ENCODE results near the gene LRRTM3.

LRRTM3 gene

GRCh38 chr10:66982053-66982420 is 56.2 kb downstream of the LRRTM3 start:
- H3K4me1 ChIP-seq (ENCODE audit: control insufficient read depth, insufficient read depth, low read length), result no peaks in the 10 kb centered on the region
- H3K36me3 ChIP-seq (ENCODE audit: control insufficient read depth in 2 of 2, insufficient read depth in 2 of 2, low read length in 2 of 2), result no peaks in the 10 kb centered on the region
- H3K27me3 ChIP-seq (ENCODE audit: control insufficient read depth in 1 of 2, insufficient read depth in 2 of 2, low read length in 2 of 2), result no peaks in the 10 kb centered on the region
- no peak overlapping the region for H3K4me3 ChIP-seq (ENCODE audit: low read length in 2 of 2)
- H3K27ac ChIP-seq (ENCODE audit: low read length), result no peak overlapping the region
- no peaks in the 10 kb centered on the region for H3K9me3 ChIP-seq (ENCODE audit: control insufficient read depth in 2 of 2, low read length in 2 of 2)
- H3K9ac ChIP-seq (ENCODE audit: low read length in 2 of 2), result no peak overlapping the region

GRCh38 chr10:66982792-66983474 is 57.1 kb downstream of the LRRTM3 start:
- no peak overlapping the region for H3K4me3 ChIP-seq (ENCODE audit: low read length in 2 of 2)
- H3K9me3 ChIP-seq (ENCODE audit: control insufficient read depth in 2 of 2, low read length in 2 of 2), result no peaks in the 10 kb centered on the region
- no peaks in the 10 kb centered on the region for H3K4me1 ChIP-seq (ENCODE audit: control insufficient read depth, insufficient read depth, low read length)
- H3K36me3 ChIP-seq (ENCODE audit: control insufficient read depth in 2 of 2, insufficient read depth in 2 of 2, low read length in 2 of 2), result no peaks in the 10 kb centered on the region
- H3K27me3 ChIP-seq (ENCODE audit: control insufficient read depth in 1 of 2, insufficient read depth in 2 of 2, low read length in 2 of 2), result no peaks in the 10 kb centered on the region
- H3K9ac ChIP-seq (ENCODE audit: low read length in 2 of 2), result no peak overlapping the region
- H3K27ac ChIP-seq (ENCODE audit: low read length), result no peak overlapping the region

GRCh38 chr10:66983475-66983818 is 57.6 kb downstream of the LRRTM3 start:
- Histone ChIP-seq H3K4me3 (ENCODE audit: low read length in 2 of 2) (no peak overlapping the region), H3K9me3 (ENCODE audit: control insufficient read depth in 2 of 2, low read length in 2 of 2) (no peaks in the 10 kb centered on the region), H3K27ac (ENCODE audit: low read length) (no peak overlapping the region), H3K4me1 (ENCODE audit: control insufficient read depth, insufficient read depth, low read length) (no peaks in the 10 kb centered on the region), H3K36me3 (ENCODE audit: control insufficient read depth in 2 of 2, insufficient read depth in 2 of 2, low read length in 2 of 2) (no peaks in the 10 kb centered on the region), H3K9ac (ENCODE audit: low read length in 2 of 2) (no peak overlapping the region), H3K27me3 (ENCODE audit: control insufficient read depth in 1 of 2, insufficient read depth in 2 of 2, low read length in 2 of 2) (no peaks in the 10 kb centered on the region)

GRCh38 chr10:66990143-66990830 is 64.5 kb downstream of the LRRTM3 start:
- Histone ChIP-seq H3K36me3 (ENCODE audit: control insufficient read depth in 2 of 2, insufficient read depth in 2 of 2, low read length in 2 of 2) (no peaks in the 10 kb centered on the region), H3K9ac (ENCODE audit: low read length in 2 of 2) (no peak overlapping the region), H3K4me3 (ENCODE audit: low read length in 2 of 2) (no peak overlapping the region), H3K27me3 (ENCODE audit: control insufficient read depth in 1 of 2, insufficient read depth in 2 of 2, low read length in 2 of 2) (no peaks in the 10 kb centered on the region), H3K27ac (ENCODE audit: low read length) (no peak overlapping the region), H3K4me1 (ENCODE audit: control insufficient read depth, insufficient read depth, low read length) (no peaks in the 10 kb centered on the region), H3K9me3 (ENCODE audit: control insufficient read depth in 2 of 2, low read length in 2 of 2) (no peaks in the 10 kb centered on the region)

DNA sequence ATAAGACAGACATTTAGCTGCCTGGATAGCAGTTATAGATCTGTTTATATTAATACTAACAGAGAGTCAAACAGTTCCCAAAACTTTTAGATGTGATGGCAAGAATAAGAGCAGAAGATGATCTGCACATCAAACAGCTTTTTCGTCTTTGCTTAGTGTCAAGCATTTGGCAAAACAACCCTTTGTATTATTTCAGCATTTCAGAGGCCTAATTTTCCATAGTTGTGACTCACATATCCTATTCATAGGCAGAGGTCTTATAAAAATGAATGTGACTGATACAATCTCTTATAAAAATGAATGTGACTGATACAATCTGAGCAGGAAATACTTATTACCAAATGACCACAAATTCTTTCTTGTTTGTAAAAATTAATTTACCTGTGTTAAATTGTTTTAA is 71.2 kb downstream of the LRRTM3 start:
- Histone ChIP-seq H3K9me3 (ENCODE audit: control insufficient read depth in 2 of 2, low read length in 2 of 2) (no peaks in the 10 kb centered on the region), H3K36me3 (ENCODE audit: control insufficient read depth in 2 of 2, insufficient read depth in 2 of 2, low read length in 2 of 2) (no peaks in the 10 kb centered on the region), H3K4me3 (ENCODE audit: low read length in 2 of 2) (no peak overlapping the region), H3K4me1 (ENCODE audit: control insufficient read depth, insufficient read depth, low read length) (no peaks in the 10 kb centered on the region), H3K27ac (ENCODE audit: low read length) (no peak overlapping the region), H3K9ac (ENCODE audit: low read length in 2 of 2) (no peak overlapping the region), H3K27me3 (ENCODE audit: control insufficient read depth in 1 of 2, insufficient read depth in 2 of 2, low read length in 2 of 2) (no peaks in the 10 kb centered on the region)

DNA sequence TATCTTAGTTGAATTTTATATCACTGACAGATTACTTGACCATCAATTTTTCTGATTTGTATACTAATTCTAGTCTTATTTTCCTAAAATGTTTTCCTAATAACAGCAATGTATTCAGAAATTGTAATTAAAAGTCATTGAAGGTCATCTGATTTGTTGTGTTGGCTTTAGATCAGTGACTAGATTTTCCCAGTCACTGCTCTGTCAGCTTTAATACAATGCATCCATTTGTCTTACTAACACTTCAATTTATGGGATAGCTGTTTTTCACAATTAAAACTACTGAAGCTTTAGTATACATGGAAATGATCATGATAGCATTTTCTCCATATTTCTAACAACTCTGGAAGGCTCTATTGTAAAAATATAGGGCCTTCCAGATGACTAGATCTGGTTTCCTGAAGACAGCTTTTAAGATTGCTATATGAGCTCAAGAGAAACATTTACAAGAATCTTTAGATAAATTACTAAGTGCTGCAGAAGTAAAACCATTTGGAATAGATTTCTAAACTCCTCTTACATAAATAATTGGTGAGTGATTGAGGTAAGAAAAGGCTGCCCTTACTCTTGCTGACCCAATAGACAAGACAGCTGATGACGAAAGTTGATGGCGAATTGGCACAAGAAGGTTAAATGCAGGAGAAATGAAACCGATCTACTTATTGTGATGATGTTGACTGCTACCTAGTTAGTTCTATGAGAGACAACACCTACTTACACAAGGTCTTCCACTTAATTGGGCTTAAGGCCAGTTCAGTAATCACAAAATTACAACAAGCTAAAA is 74.1 kb downstream of the LRRTM3 start:
- no peak overlapping the region for H3K27ac ChIP-seq (ENCODE audit: low read length)
- H3K9me3 ChIP-seq (ENCODE audit: control insufficient read depth in 2 of 2, low read length in 2 of 2), result no peaks in the 10 kb centered on the region
- no peaks in the 10 kb centered on the region for H3K4me1 ChIP-seq (ENCODE audit: control insufficient read depth, insufficient read depth, low read length)
- no peak overlapping the region for H3K9ac ChIP-seq (ENCODE audit: low read length in 2 of 2)
- no peak overlapping the region for H3K4me3 ChIP-seq (ENCODE audit: low read length in 2 of 2)
- H3K27me3 ChIP-seq (ENCODE audit: control insufficient read depth in 1 of 2, insufficient read depth in 2 of 2, low read length in 2 of 2), result no peaks in the 10 kb centered on the region
- no peaks in the 10 kb centered on the region for H3K36me3 ChIP-seq (ENCODE audit: control insufficient read depth in 2 of 2, insufficient read depth in 2 of 2, low read length in 2 of 2)

DNA sequence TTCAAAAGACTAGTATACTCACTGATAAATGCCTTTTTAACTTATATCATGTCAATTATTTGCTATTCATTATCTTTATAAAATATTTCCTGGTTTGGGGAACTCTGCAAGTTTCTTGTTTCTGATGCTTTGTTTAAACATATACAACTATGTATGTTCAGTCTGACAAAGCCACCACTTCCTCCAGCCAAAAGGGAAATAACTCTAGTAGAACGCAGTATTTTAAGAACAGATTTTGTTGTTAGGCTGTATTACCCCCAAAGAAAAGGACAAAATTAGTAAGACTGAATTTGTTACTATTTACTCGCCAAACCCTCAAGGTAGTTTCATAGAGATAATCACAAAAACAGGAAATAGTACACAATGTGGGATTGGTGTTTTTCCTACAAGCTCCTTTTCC is 78.9 kb downstream of the LRRTM3 start:
- no peak overlapping the region for H3K9ac ChIP-seq (ENCODE audit: low read length in 2 of 2)
- no peaks in the 10 kb centered on the region for H3K4me1 ChIP-seq (ENCODE audit: control insufficient read depth, insufficient read depth, low read length)
- H3K9me3 ChIP-seq (ENCODE audit: control insufficient read depth in 2 of 2, low read length in 2 of 2), result no peaks in the 10 kb centered on the region
- H3K36me3 ChIP-seq (ENCODE audit: control insufficient read depth in 2 of 2, insufficient read depth in 2 of 2, low read length in 2 of 2), result no peaks in the 10 kb centered on the region
- H3K4me3 ChIP-seq (ENCODE audit: low read length in 2 of 2), result no peak overlapping the region
- no peak overlapping the region for H3K27ac ChIP-seq (ENCODE audit: low read length)
- no peaks in the 10 kb centered on the region for H3K27me3 ChIP-seq (ENCODE audit: control insufficient read depth in 1 of 2, insufficient read depth in 2 of 2, low read length in 2 of 2)

DNA sequence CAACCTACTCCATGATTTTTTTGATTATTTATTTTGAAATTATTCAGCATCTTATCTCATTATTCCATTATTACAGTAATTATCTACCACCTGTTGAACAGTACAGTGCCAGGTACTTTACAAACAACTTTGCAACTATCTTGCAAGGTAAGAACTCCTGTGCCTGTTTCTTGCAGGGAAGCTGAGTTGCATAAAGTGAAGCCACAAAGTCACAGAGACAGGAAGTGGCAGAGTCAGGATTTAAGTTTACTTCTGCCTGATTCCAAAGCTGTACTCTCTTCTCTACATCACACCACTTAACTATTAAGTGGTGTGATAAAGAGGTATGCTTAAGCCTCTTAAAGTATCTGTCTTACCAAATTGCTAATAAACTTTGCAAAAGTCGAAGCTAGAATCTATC is 80.1 kb downstream of the LRRTM3 start:
- H3K36me3 ChIP-seq (ENCODE audit: control insufficient read depth in 2 of 2, insufficient read depth in 2 of 2, low read length in 2 of 2), result no peaks in the 10 kb centered on the region
- H3K9me3 ChIP-seq (ENCODE audit: control insufficient read depth in 2 of 2, low read length in 2 of 2), result no peaks in the 10 kb centered on the region
- H3K4me1 ChIP-seq (ENCODE audit: control insufficient read depth, insufficient read depth, low read length), result no peaks in the 10 kb centered on the region
- H3K4me3 ChIP-seq (ENCODE audit: low read length in 2 of 2), result no peak overlapping the region
- no peak overlapping the region for H3K9ac ChIP-seq (ENCODE audit: low read length in 2 of 2)
- H3K27me3 ChIP-seq (ENCODE audit: control insufficient read depth in 1 of 2, insufficient read depth in 2 of 2, low read length in 2 of 2), result no peaks in the 10 kb centered on the region
- no peak overlapping the region for H3K27ac ChIP-seq (ENCODE audit: low read length)

DNA sequence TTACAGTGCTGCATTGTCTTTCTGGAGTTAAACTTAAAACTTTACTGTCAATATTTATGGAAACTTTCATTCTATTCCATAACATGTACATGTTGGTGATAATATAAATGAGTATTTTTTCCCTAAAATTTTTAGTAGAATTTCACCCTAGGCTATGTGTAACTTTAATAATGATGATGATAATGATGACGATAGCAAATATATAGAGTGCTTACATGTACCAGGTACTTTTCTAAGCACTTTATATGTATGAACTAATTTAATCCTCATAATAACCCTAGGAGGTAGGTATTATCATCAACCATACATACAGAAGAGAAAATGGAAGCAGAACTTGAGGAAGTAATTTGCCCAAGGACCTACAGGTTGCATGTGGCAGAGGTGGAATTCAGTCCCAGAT is 85.6 kb downstream of the LRRTM3 start:
- no peak overlapping the region for H3K4me3 ChIP-seq (ENCODE audit: low read length in 2 of 2)
- H3K9me3 ChIP-seq (ENCODE audit: control insufficient read depth in 2 of 2, low read length in 2 of 2), result no peaks in the 10 kb centered on the region
- H3K4me1 ChIP-seq (ENCODE audit: control insufficient read depth, insufficient read depth, low read length), result no peaks in the 10 kb centered on the region
- H3K36me3 ChIP-seq (ENCODE audit: control insufficient read depth in 2 of 2, insufficient read depth in 2 of 2, low read length in 2 of 2), result no peaks in the 10 kb centered on the region
- H3K27ac ChIP-seq (ENCODE audit: low read length), result no peak overlapping the region
- no peaks in the 10 kb centered on the region for H3K27me3 ChIP-seq (ENCODE audit: control insufficient read depth in 1 of 2, insufficient read depth in 2 of 2, low read length in 2 of 2)
- no peak overlapping the region for H3K9ac ChIP-seq (ENCODE audit: low read length in 2 of 2)

- Histone ChIP-seq H3K27ac (ENCODE audit: low read length) (no peak overlapping the region), H3K9ac (ENCODE audit: low read length in 2 of 2) (no peak overlapping the region), H3K9me3 (ENCODE audit: control insufficient read depth in 2 of 2, low read length in 2 of 2) (no peaks in the 10 kb centered on the region), H3K27me3 (ENCODE audit: control insufficient read depth in 1 of 2, insufficient read depth in 2 of 2, low read length in 2 of 2) (no peaks in the 10 kb centered on the region), H3K4me1 (ENCODE audit: control insufficient read depth, insufficient read depth, low read length) (no peaks in the 10 kb centered on the region), H3K36me3 (ENCODE audit: control insufficient read depth in 2 of 2, insufficient read depth in 2 of 2, low read length in 2 of 2) (no peaks in the 10 kb centered on the region), H3K4me3 (ENCODE audit: low read length in 2 of 2) (no peak overlapping the region)
These were observed 86.1 kb downstream of the LRRTM3 start for GRCh38 chr10:67011981-67012380.

- Histone ChIP-seq H3K9me3 (ENCODE audit: control insufficient read depth in 2 of 2, low read length in 2 of 2) (no peaks in the 10 kb centered on the region), H3K4me1 (ENCODE audit: control insufficient read depth, insufficient read depth, low read length) (no peaks in the 10 kb centered on the region), H3K27ac (ENCODE audit: low read length) (no peak overlapping the region), H3K4me3 (ENCODE audit: low read length in 2 of 2) (no peak overlapping the region), H3K36me3 (ENCODE audit: control insufficient read depth in 2 of 2, insufficient read depth in 2 of 2, low read length in 2 of 2) (no peaks in the 10 kb centered on the region), H3K9ac (ENCODE audit: low read length in 2 of 2) (no peak overlapping the region), H3K27me3 (ENCODE audit: control insufficient read depth in 1 of 2, insufficient read depth in 2 of 2, low read length in 2 of 2) (no peaks in the 10 kb centered on the region)
These were observed 89.4 kb downstream of the LRRTM3 start for GRCh38 chr10:67015225-67015624.

Data from stomach smooth muscle (tissue), 2 donors.